Measurements from ENCODE around the gene CAMTA1.

CAMTA1 gene

GRCh38 chr1:6779089-6779805 lies 6.0 kb upstream of the CAMTA1 start:
- DNase-seq (ENCODE audit: low read depth in 2 of 3, low spot score in 2 of 3) = no peak

GRCh38 chr1:6782151-6782550 lies 3.1 kb upstream of the CAMTA1 start:
- no peak for DNase-seq (ENCODE audit: low read depth in 2 of 3, low spot score in 2 of 3)

- DNase-seq (ENCODE audit: low read depth in 2 of 3, low spot score in 2 of 3) = no peak
These were observed 2.0 kb upstream of the CAMTA1 start for GRCh38 chr1:6783221-6783620.

GRCh38 chr1:6783936-6784559 lies 1.2 kb upstream of the CAMTA1 start:
- peak in 1 of 3 experiments; percentile 65 for DNase-seq (ENCODE audit: low read depth in 2 of 3, low spot score in 2 of 3)

GRCh38 chr1:6784560-6785317 lies 515 bp upstream of the CAMTA1 start:
- DNase-seq (ENCODE audit: low read depth in 2 of 3, low spot score in 2 of 3) = peak; percentile 93 to 98 (median 95)

- peak in 2 of 3 experiments; percentile 22 to 36 for DNase-seq (ENCODE audit: low read depth in 2 of 3, low spot score in 2 of 3)
These were observed 663 bp downstream of the CAMTA1 start for GRCh38 chr1:6785728-6786505.

- DNase-seq (ENCODE audit: low read depth in 2 of 3, low spot score in 2 of 3) = no peak
These were observed 3.7 kb downstream of the CAMTA1 start for GRCh38 chr1:6788946-6789345.

- no peak for DNase-seq (ENCODE audit: low read depth in 2 of 3, low spot score in 2 of 3)
These were observed 4.9 kb downstream of the CAMTA1 start for GRCh38 chr1:6790146-6790545.

GRCh38 chr1:6794164-6794563 lies 8.9 kb downstream of the CAMTA1 start:
- no peak for DNase-seq (ENCODE audit: low read depth in 2 of 3, low spot score in 2 of 3)

GRCh38 chr1:6795203-6795602 lies 9.9 kb downstream of the CAMTA1 start:
- DNase-seq (ENCODE audit: low read depth in 2 of 3, low spot score in 2 of 3) = no peak

- no peak for DNase-seq (ENCODE audit: low read depth in 2 of 3, low spot score in 2 of 3)
These were observed 10.4 kb downstream of the CAMTA1 start for GRCh38 chr1:6795661-6796060.

- no peak for DNase-seq (ENCODE audit: low read depth in 2 of 3, low spot score in 2 of 3)
These were observed 10.8 kb downstream of the CAMTA1 start for GRCh38 chr1:6796095-6796494.

GRCh38 chr1:6799499-6799898 lies 14.2 kb downstream of the CAMTA1 start:
- DNase-seq (ENCODE audit: low read depth in 2 of 3, low spot score in 2 of 3) = no peak

- DNase-seq (ENCODE audit: low read depth in 2 of 3, low spot score in 2 of 3) = no peak
These were observed 15.5 kb downstream of the CAMTA1 start for GRCh38 chr1:6800745-6801144.

- no peak for DNase-seq (ENCODE audit: low read depth in 2 of 3, low spot score in 2 of 3)
These were observed 15.9 kb downstream of the CAMTA1 start for GRCh38 chr1:6801199-6801598.

GRCh38 chr1:6801966-6802365 lies 16.7 kb downstream of the CAMTA1 start:
- DNase-seq (ENCODE audit: low read depth in 2 of 3, low spot score in 2 of 3) = no peak

- DNase-seq (ENCODE audit: low read depth in 2 of 3, low spot score in 2 of 3) = no peak
These were observed 17.2 kb downstream of the CAMTA1 start for GRCh38 chr1:6802454-6802853.

- DNase-seq (ENCODE audit: low read depth in 2 of 3, low spot score in 2 of 3) = no peak
These were observed 17.6 kb downstream of the CAMTA1 start for GRCh38 chr1:6802893-6803292.

- DNase-seq (ENCODE audit: low read depth in 2 of 3, low spot score in 2 of 3) = no peak
These were observed 18.1 kb downstream of the CAMTA1 start for GRCh38 chr1:6803357-6803756.

- DNase-seq (ENCODE audit: low read depth in 2 of 3, low spot score in 2 of 3) = no peak
These were observed 19.8 kb downstream of the CAMTA1 start for GRCh38 chr1:6805004-6805416.

GRCh38 chr1:6807782-6808181 lies 22.5 kb downstream of the CAMTA1 start:
- no peak for DNase-seq (ENCODE audit: low read depth in 2 of 3, low spot score in 2 of 3)
